ENCODE measurements around the gene TMEM87B.

The TMEM87B gene

GRCh38 chr2:112024231-112024630, 30.8 kb upstream of the TMEM87B start:
- no peak for TF ChIP-seq CTCF (IDR thresholded peaks at IDR 0.05; ENCODE audit: insufficient read depth, missing control alignments)
- DNase-seq (ENCODE audit: insufficient read length, low spot score) (no peak), FAIRE-seq (no peak)

GRCh38 chr2:112024896-112025491, 30.1 kb upstream of the TMEM87B start:
- DNase-seq (ENCODE audit: insufficient read length, low spot score) (no peak), FAIRE-seq (no peak)
- TF ChIP-seq CTCF (IDR thresholded peaks at IDR 0.05; ENCODE audit: insufficient read depth, missing control alignments) = no peak

GRCh38 chr2:112026509-112026908, 28.6 kb upstream of the TMEM87B start:
- DNase-seq (ENCODE audit: insufficient read length, low spot score) (no peak), FAIRE-seq (no peak)
- no peak for TF ChIP-seq CTCF (IDR thresholded peaks at IDR 0.05; ENCODE audit: insufficient read depth, missing control alignments)

- FAIRE-seq (no peak), DNase-seq (ENCODE audit: insufficient read length, low spot score) (no peak)
- TF ChIP-seq CTCF (IDR thresholded peaks at IDR 0.05; ENCODE audit: insufficient read depth, missing control alignments) = no peak
Measured at GRCh38 chr2:112027767-112028166, 27.3 kb upstream of the TMEM87B start.

GRCh38 chr2:112029164-112029563, 25.9 kb upstream of the TMEM87B start:
- no peak for TF ChIP-seq CTCF (IDR thresholded peaks at IDR 0.05; ENCODE audit: insufficient read depth, missing control alignments)
- FAIRE-seq (no peak), DNase-seq (ENCODE audit: insufficient read length, low spot score) (no peak)

GRCh38 chr2:112031473-112032223, 23.4 kb upstream of the TMEM87B start:
- DNase-seq (ENCODE audit: insufficient read length, low spot score) (no peak), FAIRE-seq (no peak)
- no peak for TF ChIP-seq CTCF (IDR thresholded peaks at IDR 0.05; ENCODE audit: insufficient read depth, missing control alignments)

- FAIRE-seq (no peak), DNase-seq (ENCODE audit: insufficient read length, low spot score) (no peak)
- no peak for TF ChIP-seq CTCF (IDR thresholded peaks at IDR 0.05; ENCODE audit: insufficient read depth, missing control alignments)
Measured at GRCh38 chr2:112032224-112032586, 22.9 kb upstream of the TMEM87B start.

Data from D721Med (cell line).